Fibroblast of villous mesenchyme (primary cell): ENCODE results near the gene FURIN. TPM values are rescaled to one million over a fixed set of nuclear protein-coding genes. Genes with fewer than 3 reads are reported as not detected.

Experiments used
- DNase-seq: peaks from one replicate; pipeline ENCODE4 v3.0.0-alpha.2; 2010; ENCODE audit warnings: low read depth
- H3K4me3 ChIP-seq: 2 replicates; pipeline ENCODE4 v1.5.1; 2011; ENCODE audit warnings: low read depth, mild to moderate bottlenecking, low read length
- CTCF ChIP-seq: IDR thresholded peaks from 2 replicates; pipeline ENCODE4 v1.5.1; 2012; ENCODE audit warnings: low read depth, mild to moderate bottlenecking, low read length; ENCODE audit not compliant: insufficient read depth
- total RNA-seq: library from RNA; depleted of rRNA; stranded (reverse); fragments of >200 nt; gene quantifications from 2 replicates; pipeline ENCODE4 v1.2.3, GENCODE V29; 2012

Gene FURIN
- total RNA-seq, 1 donor, result 38.4 TPM

GRCh38 chr15:90864507-90864906, 3.9 kb upstream of the FURIN start:
- H3K4me3 ChIP-seq, result no peak overlapping the region
- no peak for DNase-seq
- TF ChIP-seq CTCF, result no peak

- no peak overlapping the region for H3K4me3 ChIP-seq
- DNase-seq, result no peak
- no peak for TF ChIP-seq CTCF
Observed at GRCh38 chr15:90865702-90866101, 2.7 kb upstream of the FURIN start.

GRCh38 chr15:90866161-90866715, 2.1 kb upstream of the FURIN start:
- no peak for TF ChIP-seq CTCF
- H3K4me3 ChIP-seq, result no peak overlapping the region
- DNase-seq, result no peak

- DNase-seq, result no peak
- no peak for TF ChIP-seq CTCF
- H3K4me3 ChIP-seq, result no peak overlapping the region
Observed at GRCh38 chr15:90866800-90867199, 1.6 kb upstream of the FURIN start.

- no peak overlapping the region for H3K4me3 ChIP-seq
- DNase-seq, result no peak
- no peak for TF ChIP-seq CTCF
Observed at GRCh38 chr15:90869140-90869541, 753 bp downstream of the FURIN start.

- no peak overlapping the region for H3K4me3 ChIP-seq
- peak; percentile 87 for DNase-seq
- no peak for TF ChIP-seq CTCF
Observed at GRCh38 chr15:90869601-90870353, 1.4 kb downstream of the FURIN start.
